PC-9 (cell line): ENCODE measurements around the gene CBFA2T3. TPM values are rescaled to one million over a fixed set of nuclear protein-coding genes. Genes with fewer than 3 reads are reported as not detected.

Experiments
- BruUV-seq: library from RNA; stranded (reverse); fragments of 400-500 nt; replicated peaks from 2 replicates; lab custom pipeline; 2021; lab: Mats Ljungman, UMichigan
- CTCF ChIA-PET: fragments of 300-600 bp; sonication (Branson Sonifier 250); formaldehyde crosslinking; loops from one replicate; lab custom pipeline; 2022; ENCODE audit warnings: antibody characterized with exemption; lab: Charles Lee
- POLR2A ChIA-PET: fragments of 300-600 bp; sonication (Branson Sonifier 250); formaldehyde crosslinking; loops from one replicate; lab custom pipeline; 2022; ENCODE audit warnings: antibody characterized with exemption; ENCODE audit not compliant: unreplicated experiment; lab: Charles Lee
- DNase-seq, 2 experiments: peaks; one replicate each; pipeline versions ENCODE4 v3.0.0 to v3.0.0-alpha.2; 2015 to 2022; ENCODE audit warnings: mixed read lengths in 1 of 2
- H2AFZ ChIP-seq: fragments of 200-600 bp; sonication (generic); 2 replicates; pipeline ENCODE4 v1.8.1; 2017; ENCODE audit warnings: antibody characterized with exemption
- H3F3A ChIP-seq: fragments of 200-600 bp; sonication (generic); 2 replicates; pipeline ENCODE4 v1.8.1; 2017; ENCODE audit warnings: antibody characterized with exemption, mild to moderate bottlenecking, low read depth; ENCODE audit not compliant: insufficient read depth
- H3K27ac ChIP-seq: fragments of 200-600 bp; sonication (generic); 2 replicates; pipeline ENCODE4 v1.6.1; 2016; ENCODE audit warnings: mixed run types
- H3K27me3 ChIP-seq: fragments of 200-600 bp; sonication (generic); 2 replicates; pipeline ENCODE4 v1.6.1; 2016; ENCODE audit warnings: low read depth, mixed run types; ENCODE audit not compliant: insufficient read depth
- H3K36me3 ChIP-seq: fragments of 200-600 bp; sonication (generic); 2 replicates; pipeline ENCODE4 v1.6.1; 2016; ENCODE audit warnings: low read depth, mixed run types
- H3K4me1 ChIP-seq: fragments of 200-600 bp; sonication (generic); replicated peaks from 2 replicates; pipeline ENCODE4 v1.6.1; 2016; ENCODE audit warnings: mixed run types; ENCODE audit not compliant: insufficient read depth
- H3K4me2 ChIP-seq: fragments of 200-600 bp; sonication (generic); 2 replicates; pipeline ENCODE4 v1.6.1; 2017; ENCODE audit warnings: mixed run types
- H3K4me3 ChIP-seq: fragments of 200-600 bp; sonication (generic); 2 replicates; pipeline ENCODE4 v1.6.1; 2016; ENCODE audit warnings: mixed run types
- H3K79me2 ChIP-seq: fragments of 200-600 bp; sonication (generic); 2 replicates; pipeline ENCODE4 v1.6.1; 2017; ENCODE audit warnings: low read depth, mixed run types
- H3K9me2 ChIP-seq: fragments of 200-600 bp; sonication (generic); 2 replicates; pipeline ENCODE4 v1.8.1; 2017; ENCODE audit warnings: mild to moderate bottlenecking; ENCODE audit not compliant: insufficient read depth
- H3K9me3 ChIP-seq: fragments of 200-600 bp; sonication (generic); 2 replicates; pipeline ENCODE4 v1.8.1; 2016; ENCODE audit warnings: low read depth; ENCODE audit not compliant: insufficient read depth
- H4K20me1 ChIP-seq: fragments of 200-600 bp; sonication (generic); 2 replicates; pipeline ENCODE4 v1.8.1; 2017; ENCODE audit not compliant: insufficient read depth
- EZH2 ChIP-seq: fragments of 200-600 bp; sonication (generic); IDR thresholded peaks from 2 replicates; pipeline ENCODE4 v1.8.0; 2017; ENCODE audit warnings: antibody characterized with exemption, low read depth
- intact Hi-C: fragments of 100-400 bp; cut with micrococcal nuclease; formaldehyde crosslinking; loops from one replicate; pipeline ENCODE4 v1.10.0; 2022; ENCODE audit not compliant: unreplicated experiment
- total RNA-seq: library from RNA; stranded (reverse); gene quantifications from 2 replicates; pipeline ENCODE4 v1.2.3, GENCODE V29; 2021
- TF ChIP-seq, protein P1 (sequence below): fragments of 200-600 bp; sonication (generic); conservative IDR thresholded peaks from 2 replicates; pipeline ENCODE4 v1.6.1; 2017; ENCODE audit warnings: mixed run types, antibody characterized with exemption, mild to moderate bottlenecking, moderate library complexity

CBFA2T3 gene
- total RNA-seq, 1 experiment from 2014 or later: 1.0 TPM

DNA sequence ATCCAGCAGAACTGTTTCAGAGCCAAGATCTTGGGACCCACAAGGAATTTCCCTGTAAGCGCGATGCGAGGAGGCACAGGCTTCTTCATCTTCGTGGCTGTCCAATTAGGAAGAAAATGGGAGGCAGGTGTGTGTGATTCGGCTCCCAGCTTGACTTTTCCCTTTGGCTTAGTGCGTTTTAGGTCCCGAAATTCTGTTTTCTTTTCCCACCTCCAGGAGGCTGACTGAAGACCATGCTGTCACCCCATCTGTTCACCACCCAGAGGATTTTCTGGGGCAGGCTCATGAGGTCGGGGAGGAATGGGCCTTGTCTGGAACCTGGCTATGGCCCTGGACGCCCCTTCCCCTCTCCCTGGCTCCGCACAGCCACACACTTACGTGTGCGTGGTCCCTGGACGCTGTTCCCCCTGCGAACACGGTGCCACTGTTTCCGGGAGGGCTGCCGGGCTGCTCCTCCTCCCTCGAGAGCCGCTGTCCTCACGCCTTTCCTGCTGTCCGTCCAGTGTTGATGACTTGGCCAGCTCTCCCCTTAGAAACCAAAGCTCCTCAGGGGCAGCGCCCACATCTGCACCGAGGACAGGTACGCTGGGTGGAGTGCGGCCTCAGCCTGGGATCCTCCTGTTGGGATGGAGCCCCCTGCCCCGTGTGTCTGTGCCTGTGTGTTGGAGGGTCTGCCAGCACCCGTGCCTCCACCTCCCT is 107.9 kb downstream of the CBFA2T3 start:
- TF ChIP-seq, protein P1, sequence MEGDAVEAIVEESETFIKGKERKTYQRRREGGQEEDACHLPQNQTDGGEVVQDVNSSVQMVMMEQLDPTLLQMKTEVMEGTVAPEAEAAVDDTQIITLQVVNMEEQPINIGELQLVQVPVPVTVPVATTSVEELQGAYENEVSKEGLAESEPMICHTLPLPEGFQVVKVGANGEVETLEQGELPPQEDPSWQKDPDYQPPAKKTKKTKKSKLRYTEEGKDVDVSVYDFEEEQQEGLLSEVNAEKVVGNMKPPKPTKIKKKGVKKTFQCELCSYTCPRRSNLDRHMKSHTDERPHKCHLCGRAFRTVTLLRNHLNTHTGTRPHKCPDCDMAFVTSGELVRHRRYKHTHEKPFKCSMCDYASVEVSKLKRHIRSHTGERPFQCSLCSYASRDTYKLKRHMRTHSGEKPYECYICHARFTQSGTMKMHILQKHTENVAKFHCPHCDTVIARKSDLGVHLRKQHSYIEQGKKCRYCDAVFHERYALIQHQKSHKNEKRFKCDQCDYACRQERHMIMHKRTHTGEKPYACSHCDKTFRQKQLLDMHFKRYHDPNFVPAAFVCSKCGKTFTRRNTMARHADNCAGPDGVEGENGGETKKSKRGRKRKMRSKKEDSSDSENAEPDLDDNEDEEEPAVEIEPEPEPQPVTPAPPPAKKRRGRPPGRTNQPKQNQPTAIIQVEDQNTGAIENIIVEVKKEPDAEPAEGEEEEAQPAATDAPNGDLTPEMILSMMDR: no peak
- TF ChIP-seq EZH2: no peak
- Histone ChIP-seq H3K4me3 (no peak overlapping the region), H3K27ac (no peak overlapping the region), H3K36me3 (no peaks in the 10 kb centered on the region), H4K20me1 (no peaks in the 10 kb centered on the region), H3K79me2 (no peaks in the 10 kb centered on the region), H3K27me3 (peaks cover 70% of the 10 kb centered on the region), H3K4me1 (no peaks in the 10 kb centered on the region), H3K4me2 (no peak overlapping the region), H2AFZ (no peak overlapping the region), H3K9me2 (no peaks in the 10 kb centered on the region), H3F3A (no peaks in the 10 kb centered on the region), H3K9me3 (no peaks in the 10 kb centered on the region)
- DNase-seq: no peak
- BruUV-seq: no TSS peak
- ChIA-PET CTCF (no interaction called here), POLR2A (no interaction called here)
- intact Hi-C loops: no loop called here

DNA sequence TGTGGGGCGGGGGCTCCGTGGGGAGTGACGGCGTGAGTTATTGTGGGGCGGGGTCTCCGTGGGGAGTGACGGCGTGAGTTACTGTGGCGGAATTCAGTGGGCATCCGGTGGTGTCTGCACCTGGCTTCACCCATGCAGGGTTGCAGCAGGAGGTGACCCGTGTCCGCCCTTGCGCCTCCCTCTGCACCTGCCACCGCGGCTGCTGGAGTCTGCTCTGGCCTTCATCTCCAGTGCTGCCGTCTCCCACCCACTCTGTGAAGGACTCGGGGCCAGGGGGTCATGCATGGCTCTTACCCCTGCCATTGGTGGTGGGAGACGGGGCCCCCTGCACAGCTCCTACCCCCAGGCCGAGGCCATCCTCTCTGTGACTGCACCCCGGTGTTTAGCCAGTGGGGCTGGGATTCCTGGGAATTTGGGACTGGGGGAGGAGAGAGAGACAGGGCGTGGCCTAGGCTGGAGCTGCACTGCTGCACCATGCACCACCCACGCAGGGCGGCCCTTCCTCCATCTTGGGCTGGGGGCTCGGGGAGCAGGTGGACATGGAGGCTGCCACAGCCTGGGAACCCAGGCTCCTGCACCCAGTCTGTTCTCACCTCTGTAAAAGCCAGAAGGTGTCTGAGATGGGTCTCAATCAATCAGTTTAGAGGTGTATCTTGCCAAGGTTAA is 109.3 kb downstream of the CBFA2T3 start:
- POLR2A ChIA-PET: no interaction called here

GRCh38 chr16:88866151-88866920 is 110.7 kb downstream of the CBFA2T3 start, which contains the start of gene PABPN1L:
Gene PABPN1L, minus strand, starts transcription at chr16:88866660. Its CDS starts 54 bp downstream, at chr16:88866606.
- no TSS peak for BruUV-seq
- H3F3A ChIP-seq: no peaks in the 10 kb centered on the region
- DNase-seq: no peak
- H4K20me1 ChIP-seq: no peaks in the 10 kb centered on the region
- no peak within 1 kb of the TSS for H2AFZ ChIP-seq
- H3K4me2 ChIP-seq: no peak within 1 kb of the TSS
- H3K4me1 ChIP-seq: no peaks in the 10 kb centered on the region
- no peaks in the 10 kb centered on the region for H3K36me3 ChIP-seq
- CTCF ChIA-PET: no interaction called here
- H3K9me2 ChIP-seq: no peaks in the 10 kb centered on the region
- no peaks in the 10 kb centered on the region for H3K79me2 ChIP-seq
- no peak within 1 kb of the TSS for H3K27ac ChIP-seq
- H3K9me3 ChIP-seq: no peaks in the 10 kb centered on the region
- intact Hi-C loops: no loop called here
- POLR2A ChIA-PET: no interaction called here
- H3K4me3 ChIP-seq: no peak within 1 kb of the TSS
- peaks cover 45% of the 10 kb centered on the region for H3K27me3 ChIP-seq
- TF ChIP-seq, protein P1: no peak
- no peak for TF ChIP-seq EZH2

More for the DNA sequence above, 109.3 kb downstream of the CBFA2T3 start:
- no peaks in the 10 kb centered on the region for H4K20me1 ChIP-seq
- H3K36me3 ChIP-seq: no peaks in the 10 kb centered on the region
- DNase-seq: no peak
- intact Hi-C loops: no loop called here
- H3K79me2 ChIP-seq: no peaks in the 10 kb centered on the region
- no peak overlapping the region for H3K27ac ChIP-seq
- H3K4me3 ChIP-seq: no peak overlapping the region
- TF ChIP-seq, protein P1: no peak
- TF ChIP-seq EZH2: no peak
- H3K4me2 ChIP-seq: no peak overlapping the region
- no peaks in the 10 kb centered on the region for H3F3A ChIP-seq
- CTCF ChIA-PET: no interaction called here
- H2AFZ ChIP-seq: no peak overlapping the region
- BruUV-seq: no TSS peak
- no peaks in the 10 kb centered on the region for H3K9me2 ChIP-seq
- no peaks in the 10 kb centered on the region for H3K4me1 ChIP-seq
- H3K9me3 ChIP-seq: no peaks in the 10 kb centered on the region
- H3K27me3 ChIP-seq: peaks cover 56% of the 10 kb centered on the region
